GM18505 (cell line): ENCODE results near the gene FASTK.

Experiments used
- ATAC-seq: cut with Tn5 transposase; IDR thresholded peaks from one replicate; pipeline ENCODE4 v1.9.1; 2021; ENCODE audit not compliant: unreplicated experiment
- POLR2A ChIP-seq: IDR thresholded peaks from 4 replicates; pipeline ENCODE4 v1.6.1; 2011; ENCODE audit warnings: borderline replicate concordance; ENCODE audit not compliant: insufficient read depth, insufficient read length; ENCODE audit errors: extremely low read depth

The FASTK gene

GRCh38 chr7:151040616-151041375 is 39.8 kb downstream of the FASTK start:
- no peak for ATAC-seq
- TF ChIP-seq POLR2A: no peak

GRCh38 chr7:151039850-151040548 is 40.6 kb downstream of the FASTK start:
- no peak for TF ChIP-seq POLR2A
- no peak for ATAC-seq

DNA sequence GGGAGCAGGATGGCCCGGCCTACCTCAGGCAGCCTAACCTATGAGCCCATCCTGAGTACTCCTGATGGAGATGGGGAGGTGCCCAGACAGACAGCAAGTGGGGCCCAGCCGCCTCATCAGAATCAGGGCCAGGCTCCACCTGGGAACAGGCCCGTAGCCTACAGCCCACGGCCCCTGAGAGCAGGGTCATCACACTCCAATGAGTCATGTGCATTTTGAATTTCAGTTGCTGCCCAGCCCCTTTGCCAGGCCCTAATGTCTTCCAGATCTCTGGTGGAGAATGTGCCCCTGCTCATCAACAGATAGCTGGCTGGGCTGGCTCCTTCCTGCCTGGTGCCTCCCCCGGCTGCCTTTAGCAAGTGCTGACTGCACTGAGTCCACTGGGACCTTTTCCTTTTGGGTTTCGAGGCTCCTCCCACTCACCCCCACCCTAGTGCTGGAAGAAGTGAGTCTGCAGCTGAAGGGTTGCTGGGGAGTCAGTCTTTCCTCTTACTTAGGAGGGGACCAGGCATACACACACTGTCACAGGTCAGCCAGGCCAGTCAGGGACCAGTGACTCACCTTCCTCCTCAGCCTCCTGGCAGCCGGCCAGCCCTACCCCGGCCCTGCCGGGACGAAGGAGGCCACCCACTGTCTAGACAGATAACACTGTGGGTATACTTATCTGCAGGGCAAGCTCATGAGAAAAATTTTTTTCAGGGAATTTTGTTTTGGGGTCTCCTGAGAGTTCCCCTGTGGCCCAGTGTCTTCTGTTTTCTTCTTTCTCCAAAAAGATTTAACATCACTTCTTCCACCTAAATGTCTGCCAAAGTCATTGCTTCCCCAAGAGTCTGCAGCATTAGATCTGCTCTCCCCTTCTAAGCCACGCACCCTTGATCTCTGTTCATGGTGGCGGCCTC is 41.4 kb downstream of the FASTK start:
- ATAC-seq: no peak
- TF ChIP-seq POLR2A: no peak

DNA sequence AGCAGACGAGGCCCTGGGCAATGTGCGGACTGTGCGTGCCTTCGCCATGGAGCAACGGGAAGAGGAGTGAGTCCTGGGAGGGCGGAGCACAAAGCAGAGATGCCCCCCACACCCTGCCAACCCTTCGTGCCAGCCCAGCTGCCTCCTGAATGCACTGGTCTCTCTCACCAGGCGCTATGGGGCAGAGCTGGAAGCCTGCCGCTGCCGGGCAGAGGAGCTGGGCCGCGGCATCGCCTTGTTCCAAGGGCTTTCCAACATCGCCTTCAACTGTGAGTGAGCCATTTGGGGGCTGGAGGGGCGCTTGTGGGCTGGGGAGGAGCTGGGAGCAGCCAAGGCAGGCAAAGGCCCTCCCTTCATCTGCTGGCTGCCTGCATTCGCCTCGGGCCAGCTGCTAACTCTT is 44.7 kb downstream of the FASTK start:
- TF ChIP-seq POLR2A: no peak
- no peak for ATAC-seq

- TF ChIP-seq POLR2A: no peak
- no peak for ATAC-seq
Observed at GRCh38 chr7:151035026-151035717, 45.4 kb downstream of the FASTK start.

DNA sequence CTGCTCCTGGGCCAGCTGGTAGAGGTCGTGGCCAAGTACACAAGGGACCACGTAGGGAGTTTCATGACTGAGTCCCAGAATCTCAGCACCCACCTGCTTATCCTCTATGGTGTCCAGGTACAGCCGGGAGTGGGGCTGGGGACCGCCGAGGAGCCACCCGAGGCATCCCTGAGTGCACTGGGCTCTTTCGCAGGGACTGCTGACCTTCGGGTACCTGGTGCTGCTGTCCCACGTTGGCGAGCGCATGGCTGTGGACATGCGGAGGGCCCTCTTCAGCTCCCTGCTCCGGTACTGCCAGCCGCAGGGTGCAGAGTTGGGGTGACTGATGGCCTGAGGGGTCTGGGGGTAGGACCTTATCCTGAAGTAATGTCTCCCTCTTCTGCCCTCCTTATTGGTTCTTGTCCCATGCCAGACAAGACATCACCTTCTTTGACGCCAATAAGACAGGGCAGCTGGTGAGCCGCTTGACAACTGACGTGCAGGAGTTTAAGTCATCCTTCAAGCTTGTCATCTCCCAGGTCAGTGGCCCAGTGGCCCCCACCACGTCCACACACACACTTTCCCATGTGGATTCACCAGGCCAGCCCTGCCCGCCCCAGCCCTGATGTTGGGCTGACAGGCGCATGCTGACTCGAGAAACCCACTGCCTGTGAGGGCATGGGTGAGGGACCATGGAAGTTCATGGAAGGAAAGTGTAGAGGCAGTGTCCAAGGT is 46.1 kb downstream of the FASTK start:
- no peak for TF ChIP-seq POLR2A
- ATAC-seq: no peak

- ATAC-seq: no peak
- TF ChIP-seq POLR2A: no peak
Observed at GRCh38 chr7:151033864-151034249, 46.8 kb downstream of the FASTK start.

- TF ChIP-seq POLR2A: no peak
- ATAC-seq: no peak
Observed at GRCh38 chr7:151032936-151033863, 47.4 kb downstream of the FASTK start.

DNA sequence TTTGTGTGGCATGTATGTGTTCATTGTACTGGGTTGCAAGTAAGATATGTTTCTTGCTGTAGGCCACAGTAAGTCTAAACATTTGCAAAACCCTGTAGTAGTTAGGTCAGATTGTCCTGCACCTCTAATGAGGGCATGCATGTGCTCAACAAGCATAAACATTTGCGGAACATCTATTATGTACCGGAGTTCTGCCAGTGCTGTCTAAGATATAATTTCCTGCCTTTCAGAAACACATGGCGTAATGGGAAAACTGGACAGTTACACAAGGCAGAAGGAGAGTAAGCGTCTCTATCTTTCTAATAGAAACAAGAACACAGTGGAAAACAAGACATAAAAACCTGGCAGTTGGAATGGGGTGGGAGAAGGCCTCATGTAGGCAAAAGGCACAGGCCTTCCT is 49.6 kb downstream of the FASTK start:
- no peak for TF ChIP-seq POLR2A
- ATAC-seq: no peak

GRCh38 chr7:151028948-151029501 is 51.6 kb downstream of the FASTK start:
- TF ChIP-seq POLR2A: no peak
- ATAC-seq: no peak
